Measurements from ENCODE around the gene HIC2. TPM values are rescaled to one million over a fixed set of nuclear protein-coding genes. Genes with fewer than 3 reads are reported as not detected.

HIC2 gene
- total and polyA plus RNA-seq, 9 of the 15 experiments (the other 6 are each of a cell fraction or from before 2014, with no cell fraction given), result 1.7 to 117 (median 35.5) TPM

- TF ChIP-seq STAT5A (IDR thresholded peaks at IDR 0.05; ENCODE audit: borderline replicate concordance, low read length) (0 out of 2 replicates have a peak, but pooled peaks have one; percentile 1), DDX20 (tag; IDR thresholded peaks at IDR 0.05; ENCODE audit: low read depth) (no peak), MAZ (CRISPR knock-in tag; conservative IDR thresholded peaks at IDR 0.05 in 1 of 2, IDR thresholded peaks at IDR 0.05 in 1 of 2) (peak in 1 of 2 experiments; percentile 32; a peak in 2 of 4 replicates), TARDBP (IDR thresholded peaks at IDR 0.05) (0 out of 2 replicates have a peak, but pooled peaks have one; percentile 22), HMGN3 (IDR thresholded peaks at IDR 0.05; ENCODE audit: borderline replicate concordance, extremely low read depth, insufficient read length, low read depth, low read length) (peak; percentile 41), WHSC1 (IDR thresholded peaks at IDR 0.05; ENCODE audit: low read length) (peak; percentile 60), NFE2 (IDR thresholded peaks at IDR 0.05; ENCODE audit: low read depth) (no peak), ZNF583 (CRISPR knock-in tag; IDR thresholded peaks at IDR 0.05) (peak; percentile 71; the same call in 1 of the 2 replicates), CHD7 (IDR thresholded peaks at IDR 0.05; ENCODE audit: low read depth, low read length) (peak; percentile 27)
- TF ChIP-seq, protein P1, sequence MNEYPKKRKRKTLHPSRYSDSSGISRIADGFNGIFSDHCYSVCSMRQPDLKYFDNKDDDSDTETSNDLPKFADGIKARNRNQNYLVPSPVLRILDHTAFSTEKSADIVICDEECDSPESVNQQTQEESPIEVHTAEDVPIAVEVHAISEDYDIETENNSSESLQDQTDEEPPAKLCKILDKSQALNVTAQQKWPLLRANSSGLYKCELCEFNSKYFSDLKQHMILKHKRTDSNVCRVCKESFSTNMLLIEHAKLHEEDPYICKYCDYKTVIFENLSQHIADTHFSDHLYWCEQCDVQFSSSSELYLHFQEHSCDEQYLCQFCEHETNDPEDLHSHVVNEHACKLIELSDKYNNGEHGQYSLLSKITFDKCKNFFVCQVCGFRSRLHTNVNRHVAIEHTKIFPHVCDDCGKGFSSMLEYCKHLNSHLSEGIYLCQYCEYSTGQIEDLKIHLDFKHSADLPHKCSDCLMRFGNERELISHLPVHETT (CRISPR knock-in tag; conservative IDR thresholded peaks at IDR 0.05 in 1 of 2, IDR thresholded peaks at IDR 0.05 in 1 of 2), result no peak; a peak in 1 of 4 replicates
- TF ChIP-seq, protein P2, sequence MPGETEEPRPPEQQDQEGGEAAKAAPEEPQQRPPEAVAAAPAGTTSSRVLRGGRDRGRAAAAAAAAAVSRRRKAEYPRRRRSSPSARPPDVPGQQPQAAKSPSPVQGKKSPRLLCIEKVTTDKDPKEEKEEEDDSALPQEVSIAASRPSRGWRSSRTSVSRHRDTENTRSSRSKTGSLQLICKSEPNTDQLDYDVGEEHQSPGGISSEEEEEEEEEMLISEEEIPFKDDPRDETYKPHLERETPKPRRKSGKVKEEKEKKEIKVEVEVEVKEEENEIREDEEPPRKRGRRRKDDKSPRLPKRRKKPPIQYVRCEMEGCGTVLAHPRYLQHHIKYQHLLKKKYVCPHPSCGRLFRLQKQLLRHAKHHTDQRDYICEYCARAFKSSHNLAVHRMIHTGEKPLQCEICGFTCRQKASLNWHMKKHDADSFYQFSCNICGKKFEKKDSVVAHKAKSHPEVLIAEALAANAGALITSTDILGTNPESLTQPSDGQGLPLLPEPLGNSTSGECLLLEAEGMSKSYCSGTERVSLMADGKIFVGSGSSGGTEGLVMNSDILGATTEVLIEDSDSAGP (CRISPR knock-in tag; IDR thresholded peaks at IDR 0.05), result no peak
Measured at GRCh38 chr22:21449531-21450319, 32.6 kb downstream of the HIC2 start (continued).

All from K562 (cell line).